ENCODE results near the gene ACSF2.
"Not testable (repeated sequence)": the region's sequence is repeated elsewhere in the genome, so short reads cannot be mapped to it uniquely, and the experiment has no call there.

ACSF2 gene

GRCh38 chr17:50464736-50465135 lies 38.7 kb downstream of the ACSF2 start:
- no peak for DNase-seq (ENCODE audit: low spot score)

GRCh38 chr17:50465171-50465570 lies 39.2 kb downstream of the ACSF2 start:
- no peak for DNase-seq (ENCODE audit: low spot score)

- no peak for DNase-seq (ENCODE audit: low spot score)
These were observed 39.6 kb downstream of the ACSF2 start for GRCh38 chr17:50465635-50466034.

- no peak for DNase-seq (ENCODE audit: low spot score)
These were observed 40.5 kb downstream of the ACSF2 start for GRCh38 chr17:50466371-50467113.

- DNase-seq (ENCODE audit: low spot score), result no peak
These were observed 41.3 kb downstream of the ACSF2 start for GRCh38 chr17:50467114-50467854.

GRCh38 chr17:50467855-50468303 lies 41.9 kb downstream of the ACSF2 start:
- DNase-seq (ENCODE audit: low spot score), result no peak

GRCh38 chr17:50468304-50469207 lies 42.5 kb downstream of the ACSF2 start, which contains the start of gene CHAD:
CHAD (minus strand) TSS chr17:50468880; CDS start chr17:50468813, 67 bp downstream.
- DNase-seq (ENCODE audit: low spot score), result peak; percentile 70

- DNase-seq (ENCODE audit: low spot score), result peak; percentile 53
These were observed 43.2 kb downstream of the ACSF2 start for GRCh38 chr17:50469208-50469605.

- DNase-seq (ENCODE audit: low spot score), result no peak
These were observed 43.8 kb downstream of the ACSF2 start for GRCh38 chr17:50469671-50470305.

GRCh38 chr17:50470426-50470825 lies 44.4 kb downstream of the ACSF2 start:
- DNase-seq (ENCODE audit: low spot score), result no peak

GRCh38 chr17:50471009-50471905 lies 45.2 kb downstream of the ACSF2 start:
- no peak for DNase-seq (ENCODE audit: low spot score)

GRCh38 chr17:50472286-50472685 lies 46.3 kb downstream of the ACSF2 start:
- DNase-seq (ENCODE audit: low spot score), result no peak

- DNase-seq (ENCODE audit: low spot score), result peak; percentile 48
These were observed 46.7 kb downstream of the ACSF2 start for GRCh38 chr17:50472761-50473161.

GRCh38 chr17:50473901-50474300 lies 47.9 kb downstream of the ACSF2 start:
- DNase-seq (ENCODE audit: low spot score), result no peak

- DNase-seq (ENCODE audit: low spot score), result no peak
These were observed 48.5 kb downstream of the ACSF2 start for GRCh38 chr17:50474523-50474922.

- DNase-seq (ENCODE audit: low spot score), result no peak
These were observed 49.3 kb downstream of the ACSF2 start for GRCh38 chr17:50475362-50475761.

- not testable (repeated sequence) for DNase-seq (ENCODE audit: low spot score)
These were observed 49.9 kb downstream of the ACSF2 start for GRCh38 chr17:50475775-50476544.

- DNase-seq (ENCODE audit: low spot score), result no peak
These were observed 50.7 kb downstream of the ACSF2 start for GRCh38 chr17:50476545-50477315.

GRCh38 chr17:50477976-50478375 lies 52.0 kb downstream of the ACSF2 start:
- no peak for DNase-seq (ENCODE audit: low spot score)

Measured in GM03348 (cell line).